ENCODE data around the gene RAB28.

The RAB28 gene

DNA sequence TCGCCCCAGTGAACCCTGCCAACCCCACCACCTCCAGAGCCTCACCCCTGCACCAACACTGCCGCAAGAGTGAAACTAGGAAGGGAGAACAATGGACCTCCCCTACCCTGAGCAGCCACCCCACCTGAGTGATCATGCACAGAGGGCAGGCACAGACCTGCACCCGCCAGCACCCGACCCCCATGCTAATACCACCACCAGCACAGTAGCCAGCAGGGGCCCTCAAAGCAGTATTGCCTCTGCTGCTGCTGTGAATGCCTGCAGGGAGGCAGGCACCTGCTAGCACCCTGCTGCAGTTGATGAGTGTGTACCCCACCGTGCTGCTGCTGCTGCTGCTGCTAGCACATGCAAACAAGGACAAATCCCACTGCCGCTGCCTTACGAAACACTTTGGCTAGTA, 100.1 kb downstream of the RAB28 start:
- TF ChIP-seq, protein P1, sequence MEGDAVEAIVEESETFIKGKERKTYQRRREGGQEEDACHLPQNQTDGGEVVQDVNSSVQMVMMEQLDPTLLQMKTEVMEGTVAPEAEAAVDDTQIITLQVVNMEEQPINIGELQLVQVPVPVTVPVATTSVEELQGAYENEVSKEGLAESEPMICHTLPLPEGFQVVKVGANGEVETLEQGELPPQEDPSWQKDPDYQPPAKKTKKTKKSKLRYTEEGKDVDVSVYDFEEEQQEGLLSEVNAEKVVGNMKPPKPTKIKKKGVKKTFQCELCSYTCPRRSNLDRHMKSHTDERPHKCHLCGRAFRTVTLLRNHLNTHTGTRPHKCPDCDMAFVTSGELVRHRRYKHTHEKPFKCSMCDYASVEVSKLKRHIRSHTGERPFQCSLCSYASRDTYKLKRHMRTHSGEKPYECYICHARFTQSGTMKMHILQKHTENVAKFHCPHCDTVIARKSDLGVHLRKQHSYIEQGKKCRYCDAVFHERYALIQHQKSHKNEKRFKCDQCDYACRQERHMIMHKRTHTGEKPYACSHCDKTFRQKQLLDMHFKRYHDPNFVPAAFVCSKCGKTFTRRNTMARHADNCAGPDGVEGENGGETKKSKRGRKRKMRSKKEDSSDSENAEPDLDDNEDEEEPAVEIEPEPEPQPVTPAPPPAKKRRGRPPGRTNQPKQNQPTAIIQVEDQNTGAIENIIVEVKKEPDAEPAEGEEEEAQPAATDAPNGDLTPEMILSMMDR (IDR thresholded peaks at IDR 0.05; ENCODE audit: low read depth, low read length, missing control alignments), result no peak
- DNase-seq (ENCODE audit: extremely low read depth, low read depth), result no peak
- H3K4me3 ChIP-seq (replicated peaks; ENCODE audit: low read depth, low read length), result no peak overlapping the region

DNA sequence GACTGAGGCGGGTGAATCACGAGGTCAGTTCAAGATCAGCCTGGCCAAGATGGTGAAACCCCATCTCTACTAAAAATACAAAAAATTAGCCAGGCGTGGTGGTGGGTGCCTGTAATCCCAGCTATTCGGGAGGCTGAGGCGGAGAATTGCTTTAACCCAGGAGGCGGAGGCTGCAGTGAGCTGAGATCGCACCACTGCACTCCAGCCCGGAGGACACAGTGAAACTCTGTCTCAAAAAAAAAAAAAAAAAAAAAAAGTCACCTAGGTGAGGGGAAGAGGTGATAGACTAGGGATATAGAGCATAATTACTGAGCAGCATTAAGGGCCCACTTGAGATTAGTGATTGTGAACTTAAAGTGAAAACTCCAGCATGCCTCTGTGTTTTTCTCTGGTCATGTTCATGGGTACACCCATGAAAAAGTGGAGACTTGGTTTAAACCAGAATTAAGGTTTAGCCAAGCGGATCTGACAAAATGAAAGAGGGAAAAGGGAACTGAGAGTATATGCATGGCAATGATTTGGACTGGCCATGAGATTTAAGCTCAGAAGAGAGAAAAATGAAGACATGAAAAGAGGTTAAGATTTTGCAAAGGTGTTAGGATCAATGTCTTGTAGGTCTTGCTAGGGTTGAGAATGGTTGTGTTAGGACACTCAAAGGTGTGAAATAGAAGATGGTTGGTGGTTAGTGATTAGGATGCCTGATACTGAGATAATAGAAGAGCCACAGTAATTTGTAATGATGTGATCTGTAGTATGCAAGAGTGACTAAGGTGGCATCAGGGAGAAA, 105.0 kb downstream of the RAB28 start:
- DNase-seq (ENCODE audit: extremely low read depth, low read depth), result no peak
- H3K4me3 ChIP-seq (replicated peaks; ENCODE audit: low read depth, low read length), result no peak overlapping the region
- TF ChIP-seq, protein P1 (IDR thresholded peaks at IDR 0.05; ENCODE audit: low read depth, low read length, missing control alignments), result no peak

DNA sequence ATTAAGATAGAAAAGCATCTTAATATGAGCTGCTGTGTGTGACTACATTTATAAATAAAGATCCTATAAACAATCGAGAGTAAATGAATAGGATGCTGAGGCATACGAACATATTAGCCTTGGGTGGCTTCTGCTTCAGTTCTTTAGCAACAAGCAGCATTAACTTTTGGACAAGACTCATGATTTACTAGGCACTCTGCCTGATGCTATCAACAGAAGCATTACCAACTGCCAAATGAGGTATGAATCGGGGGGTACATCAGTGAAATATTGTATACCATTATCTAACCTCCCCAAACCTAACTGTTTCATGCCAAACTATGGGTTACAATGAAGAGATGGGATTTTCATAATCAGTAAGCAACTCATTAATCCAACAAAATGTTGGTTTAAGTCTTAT, 113.1 kb downstream of the RAB28 start:
- TF ChIP-seq, protein P1 (IDR thresholded peaks at IDR 0.05; ENCODE audit: low read depth, low read length, missing control alignments), result no peak
- no peak for DNase-seq (ENCODE audit: extremely low read depth, low read depth)
- no peak overlapping the region for H3K4me3 ChIP-seq (replicated peaks; ENCODE audit: low read depth, low read length)

DNA sequence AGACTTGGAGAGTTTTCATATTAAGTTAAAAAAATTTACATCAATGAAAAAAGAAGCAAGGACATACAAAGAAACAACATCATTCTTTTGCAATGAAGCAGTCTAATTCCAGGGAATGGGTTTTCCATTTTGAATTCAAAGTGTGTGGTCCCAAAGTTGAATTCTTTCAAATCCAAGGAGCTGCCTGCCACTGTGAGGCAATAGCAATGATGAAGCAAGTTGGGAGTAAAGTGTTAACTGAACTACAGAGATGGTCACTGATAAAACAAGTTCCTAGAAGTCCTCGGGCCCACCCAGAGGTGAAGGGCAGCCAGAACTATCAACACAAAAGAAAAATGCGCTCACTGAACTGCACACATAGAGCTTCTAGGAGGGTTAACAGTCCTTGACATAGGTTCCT, 115.9 kb downstream of the RAB28 start:
- H3K4me3 ChIP-seq (replicated peaks; ENCODE audit: low read depth, low read length), result no peak overlapping the region
- TF ChIP-seq, protein P1 (IDR thresholded peaks at IDR 0.05; ENCODE audit: low read depth, low read length, missing control alignments), result no peak
- DNase-seq (ENCODE audit: extremely low read depth, low read depth), result no peak

DNA sequence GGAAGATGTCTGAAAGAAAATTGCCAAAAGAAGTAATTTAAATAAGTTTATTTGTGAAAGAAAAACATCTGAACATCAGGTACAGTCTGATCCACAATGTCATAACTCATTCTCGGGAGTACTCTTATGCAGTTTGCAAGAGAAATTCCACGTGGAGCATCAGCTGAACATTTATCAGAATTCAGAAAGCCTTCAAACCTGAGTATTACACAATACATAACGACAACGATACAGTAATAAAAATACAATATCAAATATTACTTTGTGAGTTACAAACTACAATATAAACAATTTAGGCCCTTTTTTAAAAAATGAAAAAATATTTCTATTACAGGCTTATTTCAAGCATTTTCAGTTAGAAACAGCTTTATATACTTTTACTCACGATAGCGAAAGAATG, 116.4 kb downstream of the RAB28 start:
- DNase-seq (ENCODE audit: extremely low read depth, low read depth), result no peak
- TF ChIP-seq, protein P1 (IDR thresholded peaks at IDR 0.05; ENCODE audit: low read depth, low read length, missing control alignments), result no peak
- no peak overlapping the region for H3K4me3 ChIP-seq (replicated peaks; ENCODE audit: low read depth, low read length)

DNA sequence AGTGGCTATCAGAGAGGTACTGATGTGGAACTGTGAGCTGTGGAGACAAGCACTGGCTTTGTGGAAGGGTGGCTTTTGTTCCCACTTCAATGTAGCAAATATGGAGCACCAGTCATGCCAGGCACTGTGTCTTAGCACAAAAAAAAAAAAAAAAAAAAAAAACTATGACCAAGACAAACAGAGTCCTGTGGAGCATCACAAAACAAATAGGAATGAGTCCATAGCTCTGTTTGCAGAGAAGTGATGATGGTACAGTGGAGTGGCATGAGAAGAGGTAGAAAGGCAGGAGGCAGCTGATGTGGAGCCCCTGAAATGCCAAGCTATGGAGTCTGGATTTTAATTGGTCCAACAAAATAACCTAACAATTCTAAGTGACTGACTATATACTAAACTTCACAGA, 116.9 kb downstream of the RAB28 start:
- TF ChIP-seq, protein P1 (IDR thresholded peaks at IDR 0.05; ENCODE audit: low read depth, low read length, missing control alignments), result no peak
- no peak for DNase-seq (ENCODE audit: extremely low read depth, low read depth)
- H3K4me3 ChIP-seq (replicated peaks; ENCODE audit: low read depth, low read length), result no peak overlapping the region

DNA sequence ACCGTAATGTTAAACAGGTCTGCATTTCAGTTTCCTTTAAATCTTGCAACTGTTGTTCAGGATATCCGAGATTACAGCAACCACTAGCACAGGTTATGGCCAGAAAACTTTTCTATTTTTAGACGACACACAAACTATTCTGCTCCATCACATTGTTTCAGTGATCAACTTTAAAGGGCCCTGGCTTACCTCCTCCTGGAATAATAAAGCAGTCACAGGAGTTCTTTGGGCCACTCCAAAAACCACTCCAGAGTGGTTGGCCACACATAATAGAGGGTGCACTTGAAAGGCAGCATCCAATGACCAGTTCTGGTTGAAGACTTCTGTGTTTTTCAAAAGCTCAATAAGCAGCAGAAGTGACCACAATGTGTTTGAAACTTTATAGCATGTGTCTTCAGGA, 118.9 kb downstream of the RAB28 start:
- DNase-seq (ENCODE audit: extremely low read depth, low read depth), result no peak
- TF ChIP-seq, protein P1 (IDR thresholded peaks at IDR 0.05; ENCODE audit: low read depth, low read length, missing control alignments), result no peak
- H3K4me3 ChIP-seq (replicated peaks; ENCODE audit: low read depth, low read length), result no peak overlapping the region
